ENCODE results near the gene GNA12. TPM values are rescaled to one million over a fixed set of nuclear protein-coding genes. Genes with fewer than 3 reads are reported as not detected.
"Not testable (repeated sequence)": the region's sequence is repeated elsewhere in the genome, so short reads cannot be mapped to it uniquely, and the experiment has no call there.

Gene GNA12
- total RNA-seq, 1 donor: 22.7 TPM

DNA sequence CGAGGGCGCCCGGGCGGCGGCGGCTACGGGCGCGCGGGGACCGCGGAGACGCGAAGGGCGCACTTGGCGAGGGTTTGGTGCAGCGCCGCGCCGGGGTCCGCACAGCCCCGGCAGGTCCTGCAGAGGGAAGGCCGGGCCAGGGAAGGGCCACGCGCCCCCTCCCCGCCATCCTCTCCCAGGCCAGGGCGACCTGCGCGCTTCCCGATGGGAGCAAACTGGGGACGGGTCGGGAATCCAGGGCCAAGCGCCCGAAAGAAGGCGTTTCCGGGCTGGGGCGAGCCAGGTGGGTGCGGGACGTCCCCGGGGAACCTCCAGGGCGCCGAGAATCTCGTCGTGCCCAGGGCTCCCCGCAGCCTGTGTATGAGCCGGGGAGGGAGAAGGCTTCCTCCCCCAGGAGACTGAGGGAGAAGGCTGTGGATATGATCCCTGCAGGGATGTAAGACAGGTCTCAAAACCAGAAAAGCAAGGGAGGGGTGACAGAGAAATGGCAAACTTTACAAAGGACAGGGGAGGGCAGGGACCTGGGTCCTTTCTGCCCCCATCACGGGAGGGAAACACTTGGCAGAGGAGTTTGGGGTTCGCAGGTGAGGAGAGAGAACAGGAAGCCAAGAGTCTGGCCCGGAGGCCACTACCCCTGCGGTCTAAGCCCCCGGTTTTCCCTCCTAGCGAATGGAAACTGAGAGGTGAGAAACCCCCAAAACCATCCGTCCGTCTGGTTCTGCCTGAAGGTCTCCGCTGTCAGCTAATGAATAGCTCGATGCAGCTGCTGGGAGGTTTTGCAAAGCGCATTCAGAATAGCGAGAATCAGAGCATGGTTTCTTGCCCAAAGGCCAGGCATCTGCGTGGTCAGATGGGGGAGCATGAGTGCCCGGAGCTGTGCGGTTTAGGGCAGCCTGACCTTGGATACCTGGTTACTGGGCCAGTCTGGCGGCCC, 155.4 kb downstream of the GNA12 start:
- Histone ChIP-seq H3K4me1 (ENCODE audit: insufficient read depth, low read length) (peaks cover 23% of the 10 kb centered on the region), H3K27me3 (ENCODE audit: insufficient read depth, low read length) (peaks cover 37% of the 10 kb centered on the region), H3K4me3 (ENCODE audit: low read length) (no peak overlapping the region)

DNA sequence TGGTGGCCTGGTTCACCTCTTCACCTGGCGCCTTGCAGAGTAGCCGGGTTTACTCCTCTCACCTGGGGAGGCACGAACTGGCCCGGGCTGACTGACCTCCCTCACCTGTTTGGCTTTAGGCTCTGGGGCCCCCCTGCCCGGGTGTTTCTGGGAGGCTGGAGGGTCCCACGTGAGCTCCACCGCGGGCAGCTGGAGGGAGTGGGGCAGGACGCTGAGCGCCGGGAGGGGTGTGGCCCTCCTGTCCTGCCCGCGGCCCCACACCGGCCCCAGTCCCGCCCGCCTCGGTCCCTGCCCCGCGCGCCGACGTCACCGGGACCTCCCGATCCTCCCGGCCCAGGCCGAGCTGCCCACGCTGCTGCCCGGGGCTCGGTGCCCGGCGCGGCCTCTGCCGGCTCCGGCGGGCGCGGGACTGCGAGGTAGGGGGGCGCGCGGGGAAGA, 156.2 kb downstream of the GNA12 start, which contains the start of gene AMZ1:
TSS of gene AMZ1 (plus strand) at position 322 of the 438 bp plus-strand sequence. CDS start 12,250 bp downstream, outside the sequence.
- Histone ChIP-seq H3K4me1 (ENCODE audit: insufficient read depth, low read length) (peaks cover 20% of the 10 kb centered on the region), H3K27me3 (ENCODE audit: insufficient read depth, low read length) (peaks cover 37% of the 10 kb centered on the region), H3K9me3 (ENCODE audit: low read depth, low read length) (no peaks in the 10 kb centered on the region), H3K4me3 (ENCODE audit: low read length) (no peak within 1 kb of the TSS)

More for the DNA sequence above, 155.4 kb downstream of the GNA12 start:
- H3K9me3 ChIP-seq (ENCODE audit: low read depth, low read length): no peaks in the 10 kb centered on the region

DNA sequence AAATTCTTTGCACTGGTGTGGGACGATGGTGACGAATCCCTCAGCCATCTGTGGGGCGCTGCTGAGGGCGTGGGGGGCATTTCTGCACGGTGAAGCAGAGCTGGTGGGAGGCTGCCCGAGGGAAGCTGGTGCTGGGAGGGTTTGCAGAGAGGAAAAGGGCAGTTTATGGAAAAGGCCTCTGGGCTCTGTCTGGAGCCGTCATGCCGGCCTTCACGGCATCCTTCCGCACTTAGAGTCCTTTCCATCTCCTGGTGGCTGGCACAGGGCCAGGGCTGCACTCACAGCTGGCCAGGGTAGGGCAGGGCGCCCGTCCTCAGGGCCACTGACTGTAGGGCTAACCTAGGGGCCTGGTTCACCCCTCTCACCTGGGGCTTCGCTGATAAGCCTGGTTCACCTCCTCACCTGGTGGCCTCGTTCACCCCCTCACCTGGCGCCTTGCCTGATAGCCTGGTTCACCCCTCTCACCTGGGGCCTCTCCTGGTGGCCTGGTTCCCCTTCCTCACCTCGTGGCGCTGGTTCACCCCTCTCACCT, 156.7 kb downstream of the GNA12 start:
- Histone ChIP-seq H3K4me3 (ENCODE audit: low read length) (no peak overlapping the region), H3K4me1 (ENCODE audit: insufficient read depth, low read length) (peaks cover 20% of the 10 kb centered on the region), H3K27me3 (ENCODE audit: insufficient read depth, low read length) (peaks cover 37% of the 10 kb centered on the region), H3K9me3 (ENCODE audit: low read depth, low read length) (no peaks in the 10 kb centered on the region)

DNA sequence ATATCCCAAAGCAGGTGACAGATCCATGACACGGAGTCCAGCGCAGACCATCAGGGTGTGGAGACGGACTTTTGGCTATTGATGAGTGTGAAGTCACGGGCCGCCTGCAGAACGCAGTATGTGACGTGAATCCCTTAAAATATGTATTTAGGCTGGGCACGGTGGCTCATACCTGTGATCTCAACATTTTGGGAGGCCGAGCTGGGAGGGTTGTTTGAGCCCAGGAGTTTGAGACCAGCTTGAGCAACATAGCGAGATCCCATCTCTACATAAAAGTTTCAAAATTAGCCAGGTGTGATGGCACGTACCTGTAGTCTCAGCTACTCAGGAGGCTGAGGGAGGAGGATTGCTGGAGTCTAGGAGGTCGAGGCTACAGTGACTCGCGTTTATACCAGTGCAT, 158.0 kb downstream of the GNA12 start:
- peaks cover 18% of the 10 kb centered on the region for H3K4me1 ChIP-seq (ENCODE audit: insufficient read depth, low read length)
- H3K4me3 ChIP-seq (ENCODE audit: low read length): no peak overlapping the region
- H3K9me3 ChIP-seq (ENCODE audit: low read depth, low read length): no peaks in the 10 kb centered on the region
- peaks cover 37% of the 10 kb centered on the region for H3K27me3 ChIP-seq (ENCODE audit: insufficient read depth, low read length)

DNA sequence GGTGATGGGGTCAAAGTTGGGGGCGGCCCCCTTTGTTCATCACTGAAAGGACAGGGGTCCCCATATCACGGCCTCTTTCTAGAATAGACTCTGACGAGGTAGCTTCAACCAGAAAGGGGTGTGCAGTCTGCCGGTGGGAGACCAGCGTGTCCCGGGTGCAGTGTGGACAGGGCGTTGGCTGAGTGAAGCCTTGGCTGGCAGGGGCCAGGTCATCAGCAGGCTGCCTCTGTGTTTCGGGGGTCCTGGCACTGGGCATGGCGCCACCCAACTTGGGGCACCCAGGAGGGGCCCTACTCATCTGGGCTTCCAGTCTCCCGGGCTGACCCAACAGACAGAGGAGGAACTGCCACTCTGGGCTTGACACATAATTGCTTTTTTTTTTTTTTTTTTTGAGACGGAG, 159.6 kb downstream of the GNA12 start:
- H3K9me3 ChIP-seq (ENCODE audit: low read depth, low read length): no peaks in the 10 kb centered on the region
- H3K4me1 ChIP-seq (ENCODE audit: insufficient read depth, low read length): peaks cover 16% of the 10 kb centered on the region
- H3K4me3 ChIP-seq (ENCODE audit: low read length): no peak overlapping the region
- H3K27me3 ChIP-seq (ENCODE audit: insufficient read depth, low read length): peaks cover 27% of the 10 kb centered on the region

DNA sequence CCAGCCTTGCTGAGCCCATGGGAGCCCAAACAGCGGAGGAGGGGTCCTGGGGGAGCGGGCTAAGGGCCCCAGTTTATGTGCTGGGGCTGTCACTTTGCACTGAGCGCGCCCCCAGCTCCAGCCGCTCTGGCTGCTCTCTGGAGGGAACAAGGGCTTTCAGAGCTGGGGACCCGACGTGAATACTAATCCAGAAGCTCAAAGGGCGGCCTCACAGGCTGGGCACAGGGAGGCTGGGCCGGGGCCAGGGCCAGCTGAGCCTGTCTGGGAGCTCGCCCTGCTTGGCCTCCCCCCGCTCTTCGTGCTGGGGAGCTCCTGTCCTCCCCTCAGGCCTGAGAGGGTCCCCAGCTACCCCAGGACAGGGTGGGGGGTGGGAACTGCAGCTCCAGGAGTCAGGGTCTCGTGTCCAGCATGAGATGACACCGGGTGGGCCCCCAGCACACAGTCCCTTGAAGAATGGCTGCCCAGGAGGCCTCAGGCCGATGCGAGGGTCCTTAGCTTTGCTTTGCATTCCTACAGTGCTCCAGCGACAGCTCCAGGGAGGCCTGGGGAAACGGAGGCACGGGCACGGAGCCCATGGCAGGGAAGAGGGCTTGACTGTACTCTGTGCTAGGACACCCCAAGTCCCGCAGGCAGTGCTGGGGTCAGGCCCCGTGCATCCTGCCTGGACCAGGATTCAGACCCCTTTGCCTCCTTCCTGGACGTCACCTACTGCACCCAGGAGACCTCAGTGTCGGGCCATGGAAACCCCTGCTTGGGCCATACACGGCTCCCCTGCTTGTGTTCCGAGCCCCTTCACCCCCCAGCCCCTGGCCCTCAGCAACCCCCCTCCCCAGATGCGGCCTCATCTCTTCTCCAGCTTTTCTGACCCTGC, 161.9 kb downstream of the GNA12 start:
- Histone ChIP-seq H3K4me3 (ENCODE audit: low read length) (no peak overlapping the region), H3K4me1 (ENCODE audit: insufficient read depth, low read length) (no peaks in the 10 kb centered on the region), H3K27me3 (ENCODE audit: insufficient read depth, low read length) (peaks cover 9% of the 10 kb centered on the region), H3K9me3 (ENCODE audit: low read depth, low read length) (no peaks in the 10 kb centered on the region)

DNA sequence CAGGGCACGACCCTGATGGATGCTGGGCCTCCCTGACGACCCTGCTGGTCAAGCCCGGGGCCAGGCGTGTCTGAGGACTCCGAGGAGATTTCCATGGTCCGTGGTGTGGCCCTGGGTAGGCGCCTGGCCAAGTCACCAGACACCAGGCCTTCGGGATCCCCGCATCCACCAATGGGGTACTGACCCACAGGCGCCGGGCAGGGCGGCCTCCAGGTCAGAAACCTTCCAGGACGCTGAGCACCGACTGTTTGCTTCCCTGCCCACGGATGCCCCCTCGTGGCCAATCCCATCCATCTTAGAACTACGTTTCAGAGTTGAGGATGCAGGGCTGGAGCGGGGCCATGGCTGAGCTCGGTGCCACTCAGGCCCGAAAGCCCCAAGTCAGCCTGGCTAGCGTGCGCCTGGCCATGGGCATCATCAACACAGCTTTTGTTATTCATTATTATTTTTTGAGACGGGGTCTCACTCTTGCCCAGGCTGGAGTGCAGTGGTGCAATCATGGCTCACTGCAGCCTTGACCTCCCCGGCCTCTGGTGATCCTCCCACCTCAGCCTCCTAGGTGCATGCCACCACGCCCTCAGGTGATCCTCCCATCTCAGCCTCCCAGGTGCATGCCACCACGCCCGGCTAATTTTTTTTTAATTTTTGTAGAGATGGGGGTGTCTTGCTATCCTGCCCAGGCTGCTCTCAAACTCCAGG, 163.2 kb downstream of the GNA12 start:
- no peak overlapping the region for H3K4me3 ChIP-seq (ENCODE audit: low read length)
- H3K4me1 ChIP-seq (ENCODE audit: insufficient read depth, low read length): no peaks in the 10 kb centered on the region
- H3K27me3 ChIP-seq (ENCODE audit: insufficient read depth, low read length): peaks cover 3% of the 10 kb centered on the region
- H3K9me3 ChIP-seq (ENCODE audit: low read depth, low read length): no peaks in the 10 kb centered on the region

DNA sequence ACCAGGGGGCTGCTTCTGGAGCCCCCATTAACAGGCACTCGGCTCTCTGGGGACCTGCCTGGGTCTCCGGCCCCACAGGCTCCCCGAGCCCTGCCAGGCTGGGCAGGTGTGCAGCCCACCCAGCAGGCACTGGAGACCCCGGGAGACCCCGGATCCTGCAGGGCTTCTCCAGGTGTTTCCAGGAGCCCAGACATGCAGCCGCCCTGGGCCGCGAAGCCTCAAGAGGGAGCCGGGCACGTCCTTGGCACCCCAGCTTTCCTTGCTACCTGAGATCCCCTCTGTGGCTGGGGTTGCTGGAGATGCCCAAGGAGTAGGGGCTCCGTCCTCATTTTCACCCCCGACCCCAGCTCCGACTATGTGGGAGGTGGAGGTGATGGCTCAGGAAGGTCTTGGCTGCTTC, 163.9 kb downstream of the GNA12 start:
- H3K4me1 ChIP-seq (ENCODE audit: insufficient read depth, low read length): no peaks in the 10 kb centered on the region
- no peaks in the 10 kb centered on the region for H3K9me3 ChIP-seq (ENCODE audit: low read depth, low read length)
- no peaks in the 10 kb centered on the region for H3K27me3 ChIP-seq (ENCODE audit: insufficient read depth, low read length)
- H3K4me3 ChIP-seq (ENCODE audit: low read length): no peak overlapping the region

DNA sequence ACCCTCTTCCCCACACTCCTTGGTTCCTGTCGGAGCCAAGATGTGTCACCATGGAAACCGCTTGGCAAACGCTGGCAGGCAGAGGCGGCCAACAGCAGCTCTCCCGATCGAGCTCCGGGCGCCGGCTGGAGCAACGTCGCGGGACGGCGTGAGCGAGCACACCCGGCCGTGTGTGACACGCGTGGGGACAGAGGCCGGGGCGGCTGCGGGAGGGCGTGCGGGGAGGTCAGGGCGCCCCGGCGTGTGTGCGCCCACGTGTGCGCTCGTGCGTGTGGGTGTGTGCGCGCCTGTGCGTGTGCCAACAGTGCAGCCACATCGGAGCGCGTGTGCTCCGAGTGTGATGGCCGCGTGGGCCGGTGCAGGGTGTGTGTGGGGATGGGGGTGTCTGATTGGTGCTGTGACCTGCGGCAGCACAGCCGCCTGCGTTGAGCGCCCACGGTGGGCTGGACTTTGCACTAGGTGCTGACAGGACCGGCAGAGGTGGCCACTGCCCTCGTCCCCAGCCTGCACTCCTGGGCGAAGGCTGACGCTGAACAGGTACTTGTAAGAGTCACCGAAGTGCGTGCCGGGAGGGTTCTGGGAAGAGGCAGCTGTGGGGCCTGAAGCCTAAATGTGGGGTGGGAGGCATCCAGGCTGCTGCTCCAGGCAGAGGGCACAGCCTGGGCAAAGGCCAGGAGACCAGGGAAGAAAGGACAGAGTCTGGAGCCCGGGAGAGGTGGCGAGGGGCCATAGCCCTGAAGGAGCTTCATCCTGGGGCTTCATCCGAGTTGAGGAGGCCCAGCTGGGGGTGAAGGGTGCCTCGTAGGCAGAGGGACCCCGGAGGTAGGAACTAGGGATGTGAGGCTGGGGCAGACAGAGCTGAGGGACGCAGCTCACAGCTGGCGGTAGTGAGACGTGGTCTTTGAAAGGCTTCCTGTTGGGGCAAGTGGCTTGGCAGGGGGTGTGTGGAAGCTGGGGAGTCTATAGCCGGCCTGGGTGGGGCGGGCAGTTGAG, 164.7 kb downstream of the GNA12 start:
- H3K27me3 ChIP-seq (ENCODE audit: insufficient read depth, low read length); H3K9me3 ChIP-seq (ENCODE audit: low read depth, low read length); H3K4me3 ChIP-seq (ENCODE audit: low read length); H3K4me1 ChIP-seq (ENCODE audit: insufficient read depth, low read length): not testable (repeated sequence)

DNA sequence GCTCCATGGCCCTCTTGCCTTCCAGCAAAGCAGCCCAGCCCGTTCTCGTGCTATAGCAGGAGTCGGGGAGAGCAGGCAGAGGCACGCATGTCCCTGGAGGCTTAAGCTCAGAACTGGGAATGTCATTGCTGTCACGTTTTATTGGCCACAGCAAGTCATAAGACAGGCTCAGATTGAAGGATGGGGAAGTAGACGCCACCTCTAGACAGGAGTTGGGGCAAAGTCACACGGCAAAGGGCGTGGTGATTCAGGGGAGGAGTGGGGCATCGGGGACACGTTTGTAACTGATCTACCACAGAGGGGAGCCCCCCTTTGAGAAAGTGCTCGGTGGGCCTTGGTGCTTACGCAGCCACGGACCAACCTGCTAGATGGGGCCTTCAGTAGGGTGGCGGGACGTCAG, 165.7 kb downstream of the GNA12 start:
- not testable (repeated sequence) for H3K4me3 ChIP-seq (ENCODE audit: low read length); H3K9me3 ChIP-seq (ENCODE audit: low read depth, low read length); H3K4me1 ChIP-seq (ENCODE audit: insufficient read depth, low read length); H3K27me3 ChIP-seq (ENCODE audit: insufficient read depth, low read length)

Other genes with a start within 250 kb of the GNA12 start
- 22.4 TPM for gene TTYH3, start 212.3 kb downstream of the GNA12 start, total RNA-seq
- 0.63 TPM for gene AMZ1, start 156.1 kb downstream of the GNA12 start, total RNA-seq
- 39.1 TPM for gene CARD11, start 199.6 kb upstream of the GNA12 start, total RNA-seq